ENCODE data around the gene BCL11B. TPM values are rescaled to one million over a fixed set of nuclear protein-coding genes. Genes with fewer than 3 reads are reported as not detected.

Gene BCL11B
- total and polyA plus RNA-seq, 2 experiments from 2014 or later: 0.28 to 3.2 TPM

DNA sequence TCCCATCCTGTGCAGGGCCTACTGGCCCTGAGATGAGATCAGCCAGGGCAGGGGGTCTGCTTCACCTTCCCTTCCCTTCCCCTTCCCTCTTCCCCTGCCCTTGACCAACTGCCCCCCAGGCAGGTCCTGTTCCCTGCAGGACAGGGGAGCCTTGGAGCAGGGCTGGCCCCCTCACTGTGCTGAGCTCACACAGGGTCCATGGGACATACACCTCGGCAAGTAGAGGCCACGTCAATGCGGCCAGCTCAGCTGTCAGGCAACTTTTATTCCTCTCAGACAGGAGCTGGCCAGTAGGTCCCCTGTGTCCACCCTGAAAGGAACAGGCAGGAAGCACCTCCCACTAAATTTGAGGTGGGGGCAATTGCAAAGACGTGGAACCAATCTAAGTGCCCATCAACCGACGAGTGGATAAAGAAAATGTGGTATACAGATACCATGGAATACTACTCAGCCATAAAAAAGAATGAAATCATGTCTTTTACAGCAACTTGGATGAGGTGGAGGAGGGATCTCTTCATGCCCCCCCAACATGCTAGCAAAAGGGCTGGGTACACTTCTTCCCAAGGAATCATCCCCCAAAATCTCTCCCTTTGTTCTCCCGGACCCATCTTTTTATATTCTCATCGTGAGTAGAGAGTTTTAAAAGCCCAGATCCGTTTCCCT lies 148.7 kb downstream of the BCL11B start:
- 94% methylated on average over 9 of the region's 9 CpGs for WGBS (ENCODE audit: low lambda C conversion rate, missing lambda C conversion rate)
- no peaks in the 10 kb centered on the region for H3K36me3 ChIP-seq (replicated peaks; ENCODE audit: insufficient read depth, low read depth)

DNA sequence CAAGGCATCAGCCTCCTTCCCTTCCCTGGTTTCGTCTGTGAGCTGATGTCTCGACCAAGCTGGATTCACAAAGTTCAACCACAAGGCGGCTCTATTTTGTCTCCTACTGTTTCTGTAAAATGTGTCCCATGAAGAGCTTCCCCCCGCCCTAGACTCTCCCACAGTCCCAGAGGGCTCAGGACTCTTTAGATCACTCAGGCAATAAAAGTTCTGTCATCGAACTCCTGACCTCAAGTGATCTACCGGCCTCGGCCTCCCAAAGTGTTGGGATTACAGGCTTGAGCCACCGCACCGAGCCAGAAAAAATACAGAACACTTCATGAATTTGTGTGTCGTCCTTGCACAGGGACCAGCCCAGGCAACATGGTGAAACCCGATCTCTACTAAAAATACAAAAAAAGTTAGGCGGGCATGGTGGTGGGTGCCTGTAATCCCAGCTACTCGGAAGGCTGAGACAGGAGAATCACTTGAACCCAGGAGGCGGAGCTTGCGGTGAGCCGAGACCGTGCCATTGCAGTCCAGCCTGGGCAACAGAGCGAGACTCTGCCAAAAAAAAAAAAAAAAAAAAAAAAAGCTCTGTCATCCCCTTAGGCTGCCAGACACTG lies 149.4 kb downstream of the BCL11B start:
- H3K9me2 ChIP-seq (replicated peaks; ENCODE audit: insufficient read depth): no peaks in the 10 kb centered on the region
- H3K4me1 ChIP-seq (ENCODE audit: insufficient read depth): no peaks in the 10 kb centered on the region
- 65% methylated on average over 18 of the region's 18 CpGs for WGBS (ENCODE audit: low lambda C conversion rate, missing lambda C conversion rate)
- H3K27ac ChIP-seq: no peak overlapping the region
- no peak overlapping the region for H3K4me2 ChIP-seq
- no peaks in the 10 kb centered on the region for H4K20me1 ChIP-seq (ENCODE audit: insufficient read depth, poor library complexity, severe bottlenecking)
- H3K27me3 ChIP-seq: no peaks in the 10 kb centered on the region
- H2AFZ ChIP-seq: no peak overlapping the region
- DNase-seq (ENCODE audit: low spot score): no peak
- TF ChIP-seq EZH2phosphoT487 (IDR thresholded peaks at IDR 0.05; ENCODE audit: low read depth, severe bottlenecking, unreplicated experiment) (no peak), EZH2 (IDR thresholded peaks at IDR 0.05; ENCODE audit: borderline replicate concordance) (no peak), CTCF (IDR thresholded peaks at IDR 0.05; ENCODE audit: poor library complexity) (no peak)
- H3K9me3 ChIP-seq (ENCODE audit: low read depth): no peaks in the 10 kb centered on the region
- H3K36me3 ChIP-seq (replicated peaks; ENCODE audit: insufficient read depth, low read depth): no peaks in the 10 kb centered on the region
- no peaks in the 10 kb centered on the region for H3K79me2 ChIP-seq
- no peak overlapping the region for H3K4me3 ChIP-seq

More for the DNA sequence above, 148.7 kb downstream of the BCL11B start:
- Histone ChIP-seq H3K4me1 (ENCODE audit: insufficient read depth) (no peaks in the 10 kb centered on the region), H3K4me3 (no peak overlapping the region), H2AFZ (no peak overlapping the region), H3K79me2 (no peaks in the 10 kb centered on the region), H3K9me3 (ENCODE audit: low read depth) (no peaks in the 10 kb centered on the region), H3K9me2 (replicated peaks; ENCODE audit: insufficient read depth) (no peaks in the 10 kb centered on the region), H4K20me1 (ENCODE audit: insufficient read depth, poor library complexity, severe bottlenecking) (no peaks in the 10 kb centered on the region), H3K4me2 (no peak overlapping the region), H3K27ac (no peak overlapping the region), H3K27me3 (no peaks in the 10 kb centered on the region)
- DNase-seq (ENCODE audit: low spot score): no peak
- TF ChIP-seq EZH2phosphoT487 (IDR thresholded peaks at IDR 0.05; ENCODE audit: low read depth, severe bottlenecking, unreplicated experiment) (no peak), EZH2 (IDR thresholded peaks at IDR 0.05; ENCODE audit: borderline replicate concordance) (no peak), CTCF (IDR thresholded peaks at IDR 0.05; ENCODE audit: poor library complexity) (no peak)

- Histone ChIP-seq H3K9me2 (replicated peaks; ENCODE audit: insufficient read depth) (no peaks in the 10 kb centered on the region), H2AFZ (no peak overlapping the region), H3K79me2 (no peaks in the 10 kb centered on the region), H3K9me3 (ENCODE audit: low read depth) (no peaks in the 10 kb centered on the region), H3K27ac (no peak overlapping the region), H3K4me1 (ENCODE audit: insufficient read depth) (no peaks in the 10 kb centered on the region), H3K4me2 (no peak overlapping the region), H3K27me3 (no peaks in the 10 kb centered on the region), H3K4me3 (no peak overlapping the region), H4K20me1 (ENCODE audit: insufficient read depth, poor library complexity, severe bottlenecking) (no peaks in the 10 kb centered on the region), H3K36me3 (replicated peaks; ENCODE audit: insufficient read depth, low read depth) (no peaks in the 10 kb centered on the region)
- WGBS (ENCODE audit: low lambda C conversion rate, missing lambda C conversion rate): 97% methylated on average over 13 of the region's 13 CpGs
- no peak for TF ChIP-seq EZH2 (IDR thresholded peaks at IDR 0.05; ENCODE audit: borderline replicate concordance)
- no peak for TF ChIP-seq EZH2phosphoT487 (IDR thresholded peaks at IDR 0.05; ENCODE audit: low read depth, severe bottlenecking, unreplicated experiment)
- TF ChIP-seq CTCF (IDR thresholded peaks at IDR 0.05; ENCODE audit: poor library complexity): no peak
- no peak for DNase-seq (ENCODE audit: low spot score)
Measured at GRCh38 chr14:99121319-99121875, 150.6 kb downstream of the BCL11B start.
